H1 (cell line): Measurements from ENCODE around the gene SMTN.

ENCODE experiments used
- CEBPB ChIP-seq: IDR thresholded peaks from 2 replicates; pipeline ENCODE4 v1.6.1; 2012; ENCODE audit warnings: low read depth, low read length
- CREB1 ChIP-seq: IDR thresholded peaks from 2 replicates; pipeline ENCODE4 v1.6.1; 2012; ENCODE audit warnings: inconsistent platforms
- EP300 ChIP-seq, 2 experiments: IDR thresholded peaks; 1 replicate in 1 of 2; 2 replicates in 1 of 2; pipeline ENCODE4 v1.6.1; 2011 to 2012; ENCODE audit warnings: low read depth in 2 of 2, low read length in 2 of 2, mild to moderate bottlenecking in 2 of 2, borderline replicate concordance in 1 of 2, inconsistent platforms in 1 of 2, moderate library complexity in 1 of 2
- EZH2 ChIP-seq: fragments of 200-600 bp; sonication (generic); IDR thresholded peaks from 2 replicates; pipeline ENCODE4 v1.7.1; 2012; ENCODE audit warnings: low read depth, mild to moderate bottlenecking, moderate library complexity, low read length, inconsistent platforms; ENCODE audit not compliant: severe bottlenecking
- GABPA ChIP-seq: IDR thresholded peaks from 2 replicates; pipeline ENCODE4 v1.6.1; 2011; ENCODE audit warnings: mild to moderate bottlenecking, low read length, moderate library complexity, borderline replicate concordance; ENCODE audit not compliant: insufficient read depth
- POLR2A ChIP-seq, 2 experiments: IDR thresholded peaks; 1 replicate in 1 of 2; 2 replicates in 1 of 2; pipeline ENCODE4 v1.6.1; 2011; ENCODE audit warnings: low read depth in 2 of 2, low read length in 2 of 2, mild to moderate bottlenecking in 2 of 2; ENCODE audit errors: control extremely low read depth in 1 of 2
- POLR2AphosphoS5 ChIP-seq: IDR thresholded peaks from 2 replicates; pipeline ENCODE4 v1.6.1; 2011; ENCODE audit warnings: low read depth, low read length
- RAD21 ChIP-seq, 2 experiments: IDR thresholded peaks in 1 of 2; conservative IDR thresholded peaks in 1 of 2; 2 replicates each; pipeline ENCODE4 v1.6.1; 2011; ENCODE audit warnings: low read depth in 2 of 2, low read length in 2 of 2, improper control_type of control experiment in 1 of 2, inconsistent platforms in 1 of 2, mild to moderate bottlenecking in 1 of 2, moderate library complexity in 1 of 2
- SP1 ChIP-seq: IDR thresholded peaks from 2 replicates; pipeline ENCODE4 v1.6.1; 2011; ENCODE audit warnings: low read depth, low read length
- TF ChIP-seq, protein P1 (sequence below), 3 experiments: IDR thresholded peaks; 1 replicate in 2 of 3; 2 replicates in 1 of 3; pipeline versions ENCODE4 v1.5.1 to v1.6.1; 2011; ENCODE audit warnings: low read length in 3 of 3, mild to moderate bottlenecking in 3 of 3, inconsistent platforms in 2 of 3, low read depth in 1 of 3, moderate library complexity in 1 of 3; ENCODE audit not compliant: insufficient read depth in 1 of 3; ENCODE audit errors: control extremely low read depth in 1 of 3
- TF ChIP-seq, protein P2 (sequence below): IDR thresholded peaks from 2 replicates; pipeline ENCODE4 v1.6.1; 2012; ENCODE audit warnings: inconsistent platforms

DNA sequence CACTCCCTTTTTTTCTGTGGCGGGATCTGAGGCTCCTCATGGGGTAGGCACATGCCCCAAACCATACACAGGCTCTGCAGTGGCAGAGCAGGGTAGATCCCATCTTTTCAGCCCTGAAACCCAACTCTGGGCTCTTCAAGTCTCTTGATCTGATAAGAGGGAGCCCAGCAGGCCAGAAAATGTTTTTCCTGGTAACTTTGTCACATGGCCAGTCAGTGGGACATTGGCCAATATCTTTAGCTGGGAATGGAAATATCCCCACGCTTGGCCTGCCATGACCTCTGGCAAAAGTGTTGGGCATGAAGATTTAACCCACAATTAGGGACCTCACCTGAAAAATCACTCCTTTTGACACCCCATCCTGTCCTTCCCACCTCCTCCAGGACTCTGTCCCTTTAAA, 49.8 kb downstream of the SMTN start:
- TF ChIP-seq POLR2A (IDR thresholded peaks at IDR 0.05; ENCODE audit: control extremely low read depth in 1 of 2, low read depth in 2 of 2, low read length in 2 of 2) (no peak), CEBPB (no peak), GABPA (no peak), SP1 (no peak), CREB1 (no peak), EP300 (IDR thresholded peaks at IDR 0.05; ENCODE audit: borderline replicate concordance in 1 of 2, low read depth in 2 of 2, low read length in 2 of 2) (no peak), RAD21 (IDR thresholded peaks at IDR 0.05 in 1 of 2, conservative IDR thresholded peaks at IDR 0.05 in 1 of 2; ENCODE audit: low read depth in 2 of 2, low read length in 2 of 2) (no peak), EZH2 (no peak), POLR2AphosphoS5 (no peak)
- TF ChIP-seq, protein P1, sequence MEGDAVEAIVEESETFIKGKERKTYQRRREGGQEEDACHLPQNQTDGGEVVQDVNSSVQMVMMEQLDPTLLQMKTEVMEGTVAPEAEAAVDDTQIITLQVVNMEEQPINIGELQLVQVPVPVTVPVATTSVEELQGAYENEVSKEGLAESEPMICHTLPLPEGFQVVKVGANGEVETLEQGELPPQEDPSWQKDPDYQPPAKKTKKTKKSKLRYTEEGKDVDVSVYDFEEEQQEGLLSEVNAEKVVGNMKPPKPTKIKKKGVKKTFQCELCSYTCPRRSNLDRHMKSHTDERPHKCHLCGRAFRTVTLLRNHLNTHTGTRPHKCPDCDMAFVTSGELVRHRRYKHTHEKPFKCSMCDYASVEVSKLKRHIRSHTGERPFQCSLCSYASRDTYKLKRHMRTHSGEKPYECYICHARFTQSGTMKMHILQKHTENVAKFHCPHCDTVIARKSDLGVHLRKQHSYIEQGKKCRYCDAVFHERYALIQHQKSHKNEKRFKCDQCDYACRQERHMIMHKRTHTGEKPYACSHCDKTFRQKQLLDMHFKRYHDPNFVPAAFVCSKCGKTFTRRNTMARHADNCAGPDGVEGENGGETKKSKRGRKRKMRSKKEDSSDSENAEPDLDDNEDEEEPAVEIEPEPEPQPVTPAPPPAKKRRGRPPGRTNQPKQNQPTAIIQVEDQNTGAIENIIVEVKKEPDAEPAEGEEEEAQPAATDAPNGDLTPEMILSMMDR (IDR thresholded peaks at IDR 0.05; ENCODE audit: control extremely low read depth in 1 of 3, insufficient read depth in 1 of 3, low read depth in 1 of 3, low read length in 3 of 3) = no peak
- TF ChIP-seq, protein P2, sequence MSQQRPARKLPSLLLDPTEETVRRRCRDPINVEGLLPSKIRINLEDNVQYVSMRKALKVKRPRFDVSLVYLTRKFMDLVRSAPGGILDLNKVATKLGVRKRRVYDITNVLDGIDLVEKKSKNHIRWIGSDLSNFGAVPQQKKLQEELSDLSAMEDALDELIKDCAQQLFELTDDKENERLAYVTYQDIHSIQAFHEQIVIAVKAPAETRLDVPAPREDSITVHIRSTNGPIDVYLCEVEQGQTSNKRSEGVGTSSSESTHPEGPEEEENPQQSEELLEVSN = no peak
